Thymus (tissue), 11 donors: Measurements from ENCODE around the gene COQ8A. TPM values are rescaled to one million over a fixed set of nuclear protein-coding genes. Genes with fewer than 3 reads are reported as not detected.
"Not testable (repeated sequence)": the region's sequence is repeated elsewhere in the genome, so short reads cannot be mapped to it uniquely, and the experiment has no call there.

Experiments
- DNase-seq, 9 donors: peaks; one replicate each; pipeline ENCODE4 v3.0.0-alpha.2; 2013; ENCODE audit warnings: low spot score in 9 of 9, low read depth in 6 of 9, missing footprints in 1 of 9
- H3K27ac ChIP-seq, 2 donors: one replicate each; pipeline ENCODE4 v1.5.1; 2013; ENCODE audit warnings: control low read depth in 1 of 2, low read depth in 1 of 2, low read length in 1 of 2, mild to moderate bottlenecking in 1 of 2, moderate library complexity in 1 of 2
- H3K27me3 ChIP-seq, 2 donors: one replicate each; pipeline ENCODE4 v1.5.1; 2013; ENCODE audit warnings: low read length in 1 of 2; ENCODE audit not compliant: control insufficient read depth in 2 of 2, insufficient read depth in 1 of 2
- H3K36me3 ChIP-seq, 2 donors: one replicate each; pipeline ENCODE4 v1.5.1; 2013; ENCODE audit warnings: low read length in 1 of 2, mild to moderate bottlenecking in 1 of 2, moderate library complexity in 1 of 2; ENCODE audit not compliant: control insufficient read depth in 2 of 2, insufficient read depth in 2 of 2
- H3K4me1 ChIP-seq, 2 donors: one replicate each; pipeline ENCODE4 v1.5.1; 2013; ENCODE audit warnings: low read length in 2 of 2; ENCODE audit not compliant: control insufficient read depth in 2 of 2, insufficient read depth in 2 of 2
- H3K4me3 ChIP-seq, 2 donors: one replicate each; pipeline ENCODE4 v1.5.1; 2013; ENCODE audit warnings: low read length in 2 of 2, control low read depth in 1 of 2, mild to moderate bottlenecking in 1 of 2
- H3K9me3 ChIP-seq, 2 donors: one replicate each; pipeline ENCODE4 v1.5.1; 2013; ENCODE audit warnings: low read length in 1 of 2, mild to moderate bottlenecking in 1 of 2; ENCODE audit not compliant: control insufficient read depth in 2 of 2, insufficient read depth in 1 of 2
- WGBS: extraction: QIAGEN DNeasy Blood & Tissue Kit; methylation state at CpG from one replicate; pipeline ENCODE4 v1.1.7; 2013; 5-methylcytosine and 5-hydroxymethylcytosine counted together
- polyA plus RNA-seq: library from polyadenylated mRNA; stranded (reverse); fragments of 200-250 nt; gene quantifications from one replicate; pipeline ENCODE4 v1.2.3, GENCODE V29; 2013
- total RNA-seq: library from RNA; stranded (reverse); fragments of 120-200 nt; gene quantifications from one replicate; pipeline ENCODE4 v1.2.4, GENCODE V29; 2013
- donor health status: healthy.

The COQ8A gene
- total and polyA plus RNA-seq, 2 donors = 16.8 to 47.1 TPM

GRCh38 chr1:226953175-226953800 is 13.2 kb downstream of the COQ8A start:
- peaks cover 1 to 26% of the 10 kb centered on the region in 2 donors for H3K9me3 ChIP-seq
- DNase-seq = no peak
- H3K27ac ChIP-seq = no peak overlapping the region
- H3K4me1 ChIP-seq = no peaks in the 10 kb centered on the region
- no peaks in the 10 kb centered on the region for H3K36me3 ChIP-seq
- no peaks in the 10 kb centered on the region for H3K27me3 ChIP-seq
- H3K4me3 ChIP-seq = no peak overlapping the region
- WGBS = 98% methylated on average over 11 of the region's 11 CpGs

- H3K4me3 ChIP-seq = no peak overlapping the region
- H3K9me3 ChIP-seq = peaks cover 1 to 30% of the 10 kb centered on the region in 2 donors
- DNase-seq = no peak
- H3K27ac ChIP-seq = no peak overlapping the region
- H3K27me3 ChIP-seq = no peaks in the 10 kb centered on the region
- H3K4me1 ChIP-seq = no peaks in the 10 kb centered on the region
- 97% methylated on average over 6 of the region's 6 CpGs for WGBS
- H3K36me3 ChIP-seq = no peaks in the 10 kb centered on the region
Measured at GRCh38 chr1:226954337-226954736, 14.2 kb downstream of the COQ8A start.

- H3K4me1 ChIP-seq = no peaks in the 10 kb centered on the region
- H3K36me3 ChIP-seq = no peaks in the 10 kb centered on the region
- DNase-seq = no peak
- H3K9me3 ChIP-seq = peaks cover 1 to 33% of the 10 kb centered on the region in 2 donors
- 95% methylated on average over 4 of the region's 4 CpGs for WGBS
- H3K4me3 ChIP-seq = no peak overlapping the region
- no peak overlapping the region for H3K27ac ChIP-seq
- no peaks in the 10 kb centered on the region for H3K27me3 ChIP-seq
Measured at GRCh38 chr1:226954777-226955176, 14.7 kb downstream of the COQ8A start.

GRCh38 chr1:226955857-226956256 is 15.8 kb downstream of the COQ8A start:
- peaks cover 2 to 43% of the 10 kb centered on the region in 2 donors for H3K9me3 ChIP-seq
- not testable (repeated sequence) for H3K27me3 ChIP-seq, H3K4me1 ChIP-seq, DNase-seq, H3K36me3 ChIP-seq, H3K27ac ChIP-seq, H3K4me3 ChIP-seq
- 96% methylated on average over 2 of the region's 2 CpGs for WGBS

- Histone ChIP-seq H3K27me3 (no peaks in the 10 kb centered on the region), H3K9me3 (peaks cover 2 to 44% of the 10 kb centered on the region in 2 donors), H3K36me3 (peaks cover 0 to 5% of the 10 kb centered on the region in 2 donors), H3K27ac (no peak overlapping the region), H3K4me3 (no peak overlapping the region), H3K4me1 (no peaks in the 10 kb centered on the region)
- WGBS = 97% methylated on average over 6 of the region's 6 CpGs
- no peak for DNase-seq
Measured at GRCh38 chr1:226956942-226957713, 17.0 kb downstream of the COQ8A start.

- WGBS = 98% methylated on average over 11 of the region's 11 CpGs
- no peaks in the 10 kb centered on the region for H3K4me1 ChIP-seq
- no peak for DNase-seq
- H3K9me3 ChIP-seq = peaks cover 2 to 44% of the 10 kb centered on the region in 2 donors
- no peaks in the 10 kb centered on the region for H3K27me3 ChIP-seq
- H3K36me3 ChIP-seq = peaks cover 0 to 11% of the 10 kb centered on the region in 2 donors
- no peak overlapping the region for H3K4me3 ChIP-seq
- H3K27ac ChIP-seq = no peak overlapping the region
Measured at GRCh38 chr1:226957714-226958113, 17.6 kb downstream of the COQ8A start.

GRCh38 chr1:226958300-226958699 is 18.2 kb downstream of the COQ8A start:
- H3K9me3 ChIP-seq = peaks cover 2 to 44% of the 10 kb centered on the region in 2 donors
- no peaks in the 10 kb centered on the region for H3K27me3 ChIP-seq
- 94% methylated on average over 13 of the region's 13 CpGs for WGBS
- H3K4me1 ChIP-seq = no peaks in the 10 kb centered on the region
- H3K27ac ChIP-seq = no peak overlapping the region
- no peak for DNase-seq
- H3K36me3 ChIP-seq = peaks cover 0 to 11% of the 10 kb centered on the region in 2 donors
- no peak overlapping the region for H3K4me3 ChIP-seq

- H3K4me3 ChIP-seq = no peak overlapping the region
- no peak overlapping the region for H3K27ac ChIP-seq
- H3K9me3 ChIP-seq = peaks cover 2 to 37% of the 10 kb centered on the region in 2 donors
- peaks cover 0 to 17% of the 10 kb centered on the region in 2 donors for H3K36me3 ChIP-seq
- H3K27me3 ChIP-seq = no peaks in the 10 kb centered on the region
- H3K4me1 ChIP-seq = no peaks in the 10 kb centered on the region
- WGBS = 83% methylated on average over 5 of the region's 5 CpGs
- DNase-seq = no peak
Measured at GRCh38 chr1:226960256-226960655, 20.2 kb downstream of the COQ8A start.

- no peaks in the 10 kb centered on the region for H3K27me3 ChIP-seq
- peaks cover 2 to 28% of the 10 kb centered on the region in 2 donors for H3K9me3 ChIP-seq
- H3K36me3 ChIP-seq = peaks cover 7 to 26% of the 10 kb centered on the region in 2 donors
- H3K4me3 ChIP-seq = no peak overlapping the region
- no peak for DNase-seq
- no peak overlapping the region for H3K27ac ChIP-seq
- H3K4me1 ChIP-seq = no peaks in the 10 kb centered on the region
- 97% methylated on average over 13 of the region's 13 CpGs for WGBS
Measured at GRCh38 chr1:226960944-226961765, 21.1 kb downstream of the COQ8A start.
